Activated CD8-positive, alpha-beta memory T cell treated with anti-CD3 and anti-CD28 coated beads, Interleukin-2, amount 50 U/mL, for 24 hours (primary cell): ENCODE measurements around the gene ADTRP.

Experiments
- DNase-seq: peaks from one replicate; pipeline ENCODE4 v3.0.0-alpha.2; 2020; ENCODE audit errors: extremely low read depth

The ADTRP gene

DNA sequence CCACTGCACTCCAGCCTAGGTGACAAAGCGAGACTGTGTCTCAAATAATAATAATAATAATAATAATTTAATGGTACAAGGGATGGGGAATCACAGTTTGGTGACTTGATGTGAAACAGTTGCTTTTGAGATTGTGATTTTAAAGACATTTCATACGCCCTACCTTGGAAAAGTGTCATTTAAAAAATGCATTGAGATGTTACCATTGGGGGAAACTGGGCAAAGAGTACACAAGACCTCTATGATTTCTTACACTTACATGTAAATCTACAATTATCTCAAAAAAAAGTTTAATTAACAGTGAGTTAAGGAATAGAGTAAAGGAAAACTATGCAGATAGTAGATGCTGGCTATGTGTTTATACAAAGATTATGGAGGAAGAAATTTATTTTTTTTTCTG lies 22.3 kb downstream of the ADTRP start:
- no peak for DNase-seq

DNA sequence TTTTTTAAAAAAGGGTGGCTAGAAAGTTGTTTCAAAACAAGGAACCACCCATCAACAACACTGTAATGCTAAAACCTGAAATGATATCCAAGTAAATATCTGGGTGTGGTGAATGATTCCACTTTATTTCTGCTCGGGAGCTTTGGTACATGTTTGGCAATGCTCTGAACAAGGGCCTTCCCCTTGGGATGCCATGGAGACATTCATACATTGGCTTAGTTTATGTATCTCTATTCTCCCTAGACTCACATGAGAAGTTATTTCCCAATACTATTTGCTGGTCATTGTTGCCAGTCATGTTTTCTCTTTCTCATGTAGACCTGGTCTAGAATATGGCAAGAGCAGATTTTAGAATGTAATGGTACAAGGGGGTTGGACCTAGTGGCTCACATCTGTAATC lies 22.9 kb downstream of the ADTRP start:
- no peak for DNase-seq

DNA sequence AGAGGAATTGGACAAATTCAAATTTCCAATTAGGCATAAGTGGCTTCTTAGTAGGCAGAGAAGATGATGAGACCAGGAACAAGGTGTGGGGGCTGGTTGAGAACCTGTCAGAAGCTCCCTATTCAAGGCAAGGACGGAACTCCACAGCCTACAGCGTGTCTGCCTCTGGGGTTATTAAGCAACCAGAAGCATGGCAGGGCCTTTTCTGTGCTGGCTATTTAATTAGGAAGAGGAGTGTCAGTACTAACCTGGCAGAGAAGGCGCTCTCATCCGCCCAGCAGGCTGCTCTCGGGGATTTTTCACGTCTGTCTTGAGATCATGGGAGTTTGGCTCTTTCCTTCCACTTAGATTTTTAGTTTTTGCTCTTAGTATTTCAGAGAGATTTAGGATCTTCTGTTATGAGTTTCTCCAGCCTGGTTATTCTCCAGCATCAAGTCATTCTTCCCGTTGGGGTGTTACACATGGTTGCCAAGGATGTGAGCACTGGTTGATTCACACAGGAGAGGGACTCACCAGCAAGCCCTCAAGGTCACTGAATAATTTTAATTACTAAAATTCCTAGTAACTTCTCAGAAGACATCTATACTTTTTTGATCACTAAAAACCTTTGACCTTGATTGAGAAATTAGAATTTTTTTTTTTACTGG lies 23.9 kb downstream of the ADTRP start:
- DNase-seq: no peak

DNA sequence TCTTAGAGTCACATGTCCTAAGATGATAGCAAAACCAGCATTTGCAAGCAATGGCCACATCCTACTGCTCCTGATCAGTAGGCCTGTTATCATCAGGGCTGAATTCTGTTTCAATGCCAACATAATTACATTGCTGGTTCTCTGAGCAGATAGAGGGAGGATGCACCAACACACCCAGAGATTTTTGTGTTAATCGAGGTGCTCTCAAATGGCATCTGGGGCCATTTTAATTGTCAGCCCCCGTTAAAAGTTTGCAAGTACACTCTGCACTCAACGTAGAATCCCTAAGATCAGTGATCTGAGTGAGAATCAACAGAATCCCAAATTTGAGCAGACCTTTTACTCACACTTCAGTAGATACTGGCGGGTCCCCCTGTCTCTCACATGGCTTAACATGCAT lies 24.8 kb downstream of the ADTRP start:
- no peak for DNase-seq

DNA sequence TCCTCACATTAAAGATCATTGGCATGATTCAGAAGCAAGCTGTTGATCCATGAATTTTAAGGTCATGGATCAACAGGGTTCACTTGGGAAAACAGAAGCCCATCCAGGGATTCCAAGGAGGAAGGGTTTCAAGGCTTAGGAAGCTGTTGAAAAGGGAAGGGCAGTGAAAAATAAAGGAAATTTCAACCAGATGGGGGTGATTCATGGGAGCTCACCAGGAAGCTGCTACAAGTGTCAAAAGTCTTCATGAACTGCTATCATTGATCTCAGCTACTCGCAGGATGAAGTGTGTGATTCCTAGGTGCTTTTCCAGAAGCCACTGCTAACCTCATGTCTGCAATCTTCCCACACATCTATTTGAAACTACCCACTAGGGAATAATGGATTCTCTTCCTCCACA lies 26.2 kb downstream of the ADTRP start:
- no peak for DNase-seq

DNA sequence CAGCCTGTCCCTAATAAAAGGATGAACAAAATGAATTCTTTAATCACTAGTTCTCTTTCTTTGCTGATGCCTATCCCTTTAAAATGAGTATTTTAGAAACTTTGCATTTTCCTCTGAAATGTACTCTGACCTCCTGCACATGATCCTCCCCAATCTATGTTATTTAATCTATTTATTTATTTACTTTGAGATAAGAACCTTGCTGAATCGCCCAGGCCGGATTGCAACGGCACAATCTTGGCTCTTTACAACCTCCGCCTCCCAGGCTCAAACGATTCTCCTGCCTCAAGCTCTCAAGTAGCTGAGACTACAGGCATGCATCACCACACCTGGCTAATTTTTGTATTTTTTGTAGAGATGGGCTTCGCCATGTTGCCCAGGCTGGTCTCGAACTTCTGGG lies 27.9 kb downstream of the ADTRP start:
- no peak for DNase-seq

DNA sequence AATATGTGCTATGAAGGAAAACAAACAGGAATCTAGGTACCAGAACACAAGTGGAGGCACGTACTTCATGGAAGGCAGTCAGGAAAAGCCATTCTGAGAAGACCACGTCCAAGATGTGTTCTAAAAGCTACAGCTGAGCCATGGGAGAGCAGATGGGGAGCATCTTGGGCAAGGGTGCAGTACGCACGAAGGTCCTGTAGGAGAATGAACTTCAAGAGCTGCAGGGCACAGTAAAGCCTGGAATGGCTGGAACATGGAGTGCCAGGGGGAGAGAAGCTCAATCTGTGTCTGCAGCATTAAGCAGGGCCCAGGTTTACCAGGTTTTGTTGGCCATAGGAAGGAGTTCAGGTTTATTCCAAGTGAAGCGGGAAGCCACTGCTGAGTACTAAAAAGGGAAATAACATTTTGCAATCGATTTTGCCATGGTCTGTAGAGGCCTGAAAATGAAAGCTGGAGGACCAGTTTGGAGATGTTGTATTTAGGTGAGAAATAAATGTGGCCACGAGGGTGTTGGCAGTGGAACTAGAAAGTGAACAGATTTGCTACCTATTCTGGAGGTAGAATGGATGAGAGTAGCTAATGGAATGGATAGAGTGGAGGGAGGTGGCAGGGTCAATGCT lies 29.9 kb downstream of the ADTRP start:
- no peak for DNase-seq

DNA sequence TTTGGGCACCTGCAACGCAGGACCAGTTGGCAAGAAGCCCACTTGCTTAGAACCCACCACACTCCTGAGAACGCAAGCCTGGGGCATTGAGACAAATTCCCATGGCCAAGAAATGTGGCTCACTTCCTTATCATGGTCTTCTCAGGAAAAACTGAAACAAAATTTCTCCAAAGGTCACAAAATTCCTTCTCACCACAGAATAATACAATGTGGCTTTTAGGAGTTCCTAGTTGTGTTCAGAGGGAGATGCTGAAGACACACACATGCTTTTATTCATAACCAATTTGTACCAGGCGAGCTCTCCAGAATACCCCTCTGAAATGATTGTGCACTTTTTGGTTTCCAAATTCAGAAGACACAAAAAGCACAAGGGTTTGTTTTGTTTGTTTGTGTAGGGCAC lies 31.6 kb downstream of the ADTRP start:
- DNase-seq: no peak

DNA sequence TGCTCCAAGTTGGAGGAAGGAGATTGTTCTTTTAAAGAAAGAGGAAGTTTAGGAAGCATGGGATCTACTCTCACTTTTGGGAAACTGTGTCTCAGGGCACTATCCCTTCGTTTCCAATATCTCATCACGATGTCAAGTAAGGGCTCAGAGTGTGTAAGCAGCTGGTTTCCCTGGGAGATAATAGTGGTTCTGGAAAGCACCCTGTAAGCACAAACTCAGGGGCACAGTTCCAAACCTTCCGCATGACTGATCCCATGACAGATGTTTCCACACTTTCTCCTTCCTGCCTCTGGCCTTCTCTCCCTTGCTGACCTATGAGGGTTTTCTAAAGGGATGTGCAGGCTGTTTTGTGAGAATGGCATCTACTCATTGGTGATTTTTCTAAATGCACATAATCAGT lies 33.9 kb downstream of the ADTRP start:
- DNase-seq: no peak

DNA sequence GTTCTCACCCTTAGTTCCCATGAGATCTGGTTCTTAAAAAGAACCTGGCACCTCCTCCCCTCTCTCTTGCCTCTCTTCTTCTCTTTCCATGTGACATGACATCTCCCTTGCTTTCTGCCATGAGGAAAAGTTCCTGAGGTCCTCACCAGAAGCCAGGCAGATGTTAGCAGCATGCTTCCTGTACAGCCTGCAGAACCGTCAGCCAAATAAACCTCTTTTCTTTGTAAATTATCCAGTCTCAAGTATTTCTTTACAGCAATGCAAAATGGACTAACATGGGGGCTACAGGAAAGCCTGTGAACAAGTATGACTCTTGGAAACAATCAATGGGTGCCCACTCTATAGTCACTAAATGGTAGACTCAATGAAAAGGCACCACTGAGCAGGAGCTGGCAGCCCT lies 34.5 kb downstream of the ADTRP start:
- DNase-seq: no peak

DNA sequence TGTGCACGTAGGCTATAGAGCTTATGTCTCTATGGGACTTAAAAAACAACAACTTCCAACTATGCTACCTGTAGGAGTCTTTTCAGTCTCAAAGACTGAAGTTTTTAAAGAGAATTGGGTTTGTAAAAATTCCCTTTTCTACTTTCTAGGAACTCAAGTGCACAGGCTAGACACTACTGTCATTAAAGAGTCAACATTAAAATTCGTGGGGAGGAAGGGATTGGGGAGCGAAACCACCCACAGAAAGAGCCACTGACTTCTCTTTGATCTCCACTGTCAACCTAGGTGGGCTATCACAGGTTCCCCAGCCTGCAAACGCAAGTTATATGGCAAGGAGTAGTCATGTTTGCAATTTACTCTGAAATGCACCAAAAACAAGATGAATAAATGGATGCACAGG lies 37.7 kb downstream of the ADTRP start:
- DNase-seq: no peak

DNA sequence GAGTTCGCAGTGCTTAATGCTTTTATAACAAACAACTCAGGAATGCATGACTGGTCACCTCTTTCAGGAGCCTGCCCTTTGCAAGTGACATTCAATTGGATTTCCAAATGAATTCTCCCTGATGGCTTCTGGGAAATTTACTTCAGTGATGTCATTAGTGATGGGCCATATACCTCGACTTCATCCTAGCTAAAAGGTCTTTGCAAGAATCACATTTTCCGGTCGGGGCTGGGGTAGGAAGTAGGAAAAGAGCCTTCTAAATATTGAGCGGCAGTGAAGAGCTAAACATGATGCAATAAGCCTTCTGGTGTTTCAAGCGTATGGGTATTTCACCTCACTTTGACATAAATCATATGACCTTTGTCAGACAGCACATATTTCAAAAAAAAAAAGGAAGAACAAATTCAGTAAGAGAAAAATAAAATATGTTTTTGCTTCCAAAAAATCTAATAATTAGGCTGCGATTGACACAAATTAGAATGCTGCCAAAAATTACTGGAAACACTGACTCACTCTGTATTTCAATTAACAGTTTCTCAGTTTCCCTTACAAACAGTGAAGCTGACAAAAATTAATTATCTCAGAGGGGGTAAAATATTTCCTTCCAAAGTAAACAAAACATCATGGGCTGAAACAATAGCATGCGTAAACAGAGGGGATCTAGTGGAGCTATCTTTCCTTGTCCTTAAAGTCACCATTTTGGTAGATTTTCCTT lies 39.8 kb downstream of the ADTRP start:
- DNase-seq: no peak

DNA sequence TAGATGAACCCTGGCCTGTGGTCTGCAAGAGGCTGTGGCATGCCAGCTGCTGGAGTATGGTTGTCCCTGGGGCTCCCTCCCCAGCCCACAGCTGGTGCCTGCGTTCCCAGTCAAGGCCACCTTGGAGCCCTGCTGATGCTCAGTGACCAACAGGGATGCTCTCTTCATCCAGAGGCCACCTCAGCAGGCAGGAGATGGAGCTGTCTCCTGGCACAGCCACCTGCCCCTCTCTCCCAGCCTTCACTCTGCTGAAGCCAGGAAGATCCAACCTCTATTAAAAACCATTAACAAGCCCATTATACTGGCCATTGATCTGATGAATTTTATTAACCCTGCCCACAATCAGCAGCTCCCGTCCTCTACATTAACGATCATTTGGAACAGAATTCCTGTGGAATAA lies 40.4 kb downstream of the ADTRP start:
- no peak for DNase-seq

DNA sequence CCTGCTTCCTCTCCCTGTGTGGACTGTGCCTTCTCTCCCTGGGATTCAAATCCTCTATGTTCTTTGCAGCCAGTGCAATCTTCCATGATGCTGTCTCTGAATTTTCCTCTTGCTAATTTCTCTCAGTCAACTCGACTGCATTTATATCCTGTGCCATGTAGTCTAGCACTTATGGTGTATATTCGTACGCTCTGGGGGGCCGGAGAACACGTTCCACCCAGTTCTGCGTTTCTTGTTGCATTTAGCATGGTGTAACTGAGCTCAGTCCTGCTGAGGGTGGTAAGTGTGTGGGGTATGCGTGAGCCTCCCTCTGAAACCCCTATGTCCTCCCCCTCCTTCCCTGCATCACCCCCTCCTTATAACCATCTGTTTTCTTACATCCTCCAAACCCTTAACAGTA lies 42.0 kb downstream of the ADTRP start:
- no peak for DNase-seq

DNA sequence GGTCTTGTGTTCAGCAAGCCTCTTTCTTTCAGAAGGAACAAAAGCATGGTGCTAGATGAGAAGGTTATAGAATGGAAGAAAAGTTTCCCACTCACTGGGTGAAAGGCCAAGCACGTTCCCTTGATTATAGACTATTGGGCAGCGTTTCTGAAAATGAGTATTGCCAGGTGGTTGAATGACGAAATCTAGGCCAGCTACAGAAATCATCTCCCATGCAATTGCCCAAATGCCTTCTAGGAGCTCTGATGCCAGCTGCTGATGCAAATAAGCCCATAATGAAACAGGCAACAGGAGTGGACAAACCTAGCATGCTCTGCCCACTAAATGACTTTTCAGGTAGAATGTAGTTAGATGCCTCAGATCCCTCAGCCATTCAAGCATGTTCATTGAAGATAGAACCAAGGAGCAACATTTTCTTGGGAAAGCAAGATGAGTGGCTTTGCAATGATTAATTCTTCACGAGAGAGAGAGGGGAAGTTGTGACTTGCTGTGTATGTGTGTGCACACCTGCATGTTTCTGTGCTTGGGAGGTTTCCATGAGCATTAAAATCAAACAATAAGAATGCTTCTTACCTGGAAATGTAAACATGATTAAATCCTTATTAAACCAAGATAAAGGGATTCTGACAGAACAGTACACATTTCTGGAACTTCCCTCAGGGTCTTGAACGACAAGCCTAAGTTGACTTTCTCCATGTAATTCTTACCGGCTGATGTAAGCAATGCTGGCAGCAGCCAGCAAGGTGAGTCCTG lies 43.6 kb downstream of the ADTRP start:
- DNase-seq: no peak

DNA sequence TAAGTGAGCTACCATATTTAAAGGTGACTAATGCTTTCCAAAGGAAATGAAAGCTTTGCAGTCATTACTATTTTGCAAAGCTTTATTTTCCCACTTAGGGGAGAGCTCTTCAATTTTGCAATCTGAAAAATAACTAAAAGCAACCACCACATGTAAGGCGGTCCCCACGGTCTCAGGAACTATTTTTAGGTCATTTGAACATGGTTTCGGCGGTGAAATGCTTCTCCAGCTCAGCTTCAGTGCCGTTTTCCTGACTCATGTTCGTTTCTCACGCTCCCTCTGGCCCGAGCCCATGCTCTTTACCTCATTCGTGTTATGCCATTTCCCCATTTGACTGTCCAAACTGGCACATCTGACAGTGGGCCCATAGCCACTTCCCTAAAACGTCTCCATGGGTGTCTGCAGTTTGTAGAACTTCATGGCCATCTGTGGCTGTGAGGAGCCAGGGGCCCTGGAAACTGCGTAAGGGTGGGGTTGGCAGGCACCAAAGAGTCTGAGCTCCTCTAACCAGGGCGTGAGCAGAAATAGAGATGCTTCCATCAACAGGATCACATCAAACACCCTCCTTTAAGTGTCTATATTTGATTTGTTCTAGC lies 46.5 kb downstream of the ADTRP start:
- peak; percentile 49 for DNase-seq

DNA sequence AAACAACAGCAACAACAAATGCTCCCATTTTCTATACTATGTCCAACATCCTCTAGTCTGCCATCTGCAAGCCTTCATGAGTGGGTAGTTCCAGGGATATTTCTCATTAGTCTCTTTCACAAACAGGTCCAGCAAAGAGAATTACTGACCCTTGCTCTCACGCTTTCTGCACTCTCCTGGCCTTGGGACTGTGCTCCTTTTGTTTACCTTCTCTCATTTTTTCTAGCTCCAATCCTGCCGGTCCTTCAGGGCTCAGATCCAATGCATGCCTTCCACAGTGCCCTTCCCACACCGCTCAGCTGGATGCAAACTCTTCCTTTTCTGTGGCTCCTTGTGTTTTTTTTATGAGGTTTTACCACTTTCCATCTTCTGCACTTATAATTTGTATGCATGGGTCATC lies 47.2 kb downstream of the ADTRP start:
- no peak for DNase-seq

DNA sequence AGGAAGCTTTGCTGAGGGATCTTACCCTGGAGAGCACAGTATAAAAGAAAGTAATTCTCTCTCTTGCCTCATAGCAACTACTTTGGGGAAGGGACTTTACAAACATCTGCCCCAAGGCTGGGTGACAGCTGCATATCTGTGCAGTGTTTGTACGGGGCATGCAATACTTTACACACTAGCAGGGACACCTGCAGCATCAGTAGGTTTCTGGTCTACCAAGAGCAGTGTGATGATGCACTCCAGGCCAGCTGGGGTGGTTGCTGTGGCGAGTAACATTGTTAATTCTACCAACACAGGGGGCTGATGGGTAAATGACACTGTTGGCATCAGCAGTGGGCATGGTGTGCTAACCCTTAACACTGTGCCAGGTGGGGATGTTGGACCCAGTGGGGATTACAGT lies 48.0 kb downstream of the ADTRP start:
- DNase-seq: no peak

DNA sequence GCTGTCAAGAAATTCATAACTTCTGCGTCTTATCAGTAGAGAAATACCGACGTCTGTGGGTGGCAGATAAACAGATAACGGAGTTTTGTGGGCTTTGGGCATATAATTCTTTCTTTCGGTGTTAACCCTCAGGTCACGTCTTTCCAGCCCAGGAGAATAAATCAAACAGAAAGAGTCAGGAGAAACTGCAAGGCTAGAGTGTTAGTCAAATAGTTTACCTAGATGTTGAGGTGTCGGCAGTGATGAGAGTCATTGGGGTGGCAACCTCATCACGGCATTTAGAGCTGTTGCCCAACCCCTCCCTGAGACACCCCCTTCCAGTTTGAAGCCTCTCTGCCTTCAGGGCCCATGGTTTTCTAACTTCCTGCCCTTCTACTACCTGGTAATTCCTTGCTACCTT lies 49.5 kb downstream of the ADTRP start:
- no peak for DNase-seq

DNA sequence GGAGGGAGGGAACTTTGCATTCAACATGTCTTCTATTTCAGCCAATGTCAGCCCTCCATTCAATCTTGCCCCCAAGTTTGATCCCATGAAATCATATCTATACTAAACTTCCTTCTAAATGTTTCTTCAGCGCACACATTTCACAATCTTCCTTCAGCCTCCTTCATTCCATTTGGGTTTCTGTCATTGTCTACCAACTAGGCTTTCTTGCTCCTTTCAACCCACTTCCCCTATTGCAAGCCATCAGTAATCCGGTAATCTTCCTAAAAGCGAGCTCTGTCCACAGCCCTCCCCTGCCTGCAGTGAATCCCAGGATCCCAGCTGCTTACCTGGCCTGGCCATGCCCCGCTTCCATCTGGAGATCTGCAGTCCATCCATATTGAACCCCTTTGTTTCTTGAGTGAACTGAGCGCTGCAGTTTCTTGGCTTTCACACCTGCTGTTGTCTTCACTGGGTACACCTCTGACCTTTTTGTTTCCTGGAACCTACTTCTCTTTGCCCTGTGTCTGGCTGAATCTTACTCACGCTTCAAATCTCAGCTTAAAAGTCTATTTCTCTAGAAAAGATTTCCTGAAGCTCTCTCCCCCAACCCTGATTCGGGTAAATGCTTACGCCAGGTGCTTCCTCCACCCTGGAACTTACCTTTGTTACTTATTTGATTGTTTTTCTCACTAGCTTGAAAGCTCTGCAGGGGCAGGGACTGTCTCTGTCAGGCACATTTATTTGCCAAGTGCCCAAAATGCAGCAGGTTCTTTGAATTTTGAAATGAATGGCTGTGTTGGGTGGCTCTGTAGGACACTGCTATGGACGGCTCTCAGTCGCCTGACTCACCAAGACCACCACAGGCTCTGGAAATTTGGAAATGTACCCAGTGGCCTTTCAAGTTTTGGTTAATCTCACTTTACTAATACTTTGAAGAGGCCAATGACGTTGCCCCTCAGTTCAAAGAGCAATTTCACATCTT lies 50.3 kb downstream of the ADTRP start:
- DNase-seq: no peak

DNA sequence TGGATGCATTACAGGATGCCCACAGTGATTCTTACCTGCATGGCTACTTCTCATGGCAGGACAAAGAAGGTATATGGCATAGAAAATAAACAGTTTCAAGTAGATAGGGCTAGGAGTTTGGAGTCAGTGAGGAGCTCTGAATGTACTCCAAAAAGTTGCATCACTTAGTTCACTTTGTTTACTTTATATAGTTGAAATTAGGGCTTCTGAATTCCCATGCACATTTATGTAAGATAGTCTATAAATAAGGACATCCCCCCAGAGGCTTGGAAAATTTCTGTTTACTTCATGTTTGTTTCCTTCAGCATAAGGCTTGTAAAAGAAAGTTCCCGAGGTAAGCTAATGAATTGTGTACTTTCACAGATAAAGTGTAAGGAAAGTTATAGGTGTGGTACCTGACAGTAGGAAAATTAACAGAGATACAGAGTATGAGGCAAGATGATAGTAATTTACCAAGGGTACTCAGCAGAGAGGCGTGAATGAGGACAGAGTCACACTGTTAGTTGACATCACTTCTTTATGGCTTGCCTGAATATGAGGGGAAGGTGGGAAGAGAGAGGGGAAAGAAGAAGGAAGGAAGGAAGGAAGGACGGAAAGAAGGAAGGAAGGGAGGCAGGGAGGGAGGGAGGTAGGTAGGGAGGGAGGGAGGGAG lies 51.1 kb downstream of the ADTRP start:
- DNase-seq: no peak
